ENCODE results near the gene INTS3.

Gene INTS3

GRCh38 chr1:153816283-153816889, 88.5 kb downstream of the INTS3 start:
- DNase-seq: no peak
- TF ChIP-seq POLR2A (IDR thresholded peaks at IDR 0.05; ENCODE audit: low read length): no peak
- TF ChIP-seq GATA1 (IDR thresholded peaks at IDR 0.05; ENCODE audit: low read depth, low read length): no peak

GRCh38 chr1:153818876-153819275, 91.0 kb downstream of the INTS3 start:
- DNase-seq: no peak
- TF ChIP-seq GATA1 (IDR thresholded peaks at IDR 0.05; ENCODE audit: low read depth, low read length) (no peak), POLR2A (IDR thresholded peaks at IDR 0.05; ENCODE audit: low read length) (no peak)
